Hepatocyte (in vitro differentiated cells): ENCODE results near the gene FCER2.

Experiments used
- CTCF ChIP-seq: fragments of 200-600 bp; sonication (generic); IDR thresholded peaks from 2 replicates; pipeline ENCODE4 v1.5.1; 2016; ENCODE audit warnings: antibody characterized with exemption, mild to moderate bottlenecking; ENCODE audit not compliant: poor library complexity
- EZH2 ChIP-seq: fragments of 200-600 bp; sonication (generic); IDR thresholded peaks from 2 replicates; pipeline ENCODE4 v1.6.1; 2016; ENCODE audit warnings: antibody characterized with exemption, mild to moderate bottlenecking, borderline replicate concordance
- EZH2phosphoT487 ChIP-seq: fragments of 200-600 bp; sonication (generic); IDR thresholded peaks from one replicate; pipeline ENCODE4 v1.6.1; 2018; ENCODE audit warnings: antibody characterized with exemption, mild to moderate bottlenecking, low read depth, moderate library complexity; ENCODE audit not compliant: unreplicated experiment, severe bottlenecking

- TF ChIP-seq CTCF: no peak
- TF ChIP-seq EZH2: no peak
- TF ChIP-seq EZH2phosphoT487: no peak
Observed at GRCh38 chr19:7677669-7678311, 24.1 kb downstream of the FCER2 start.
